GM19467 (cell line): ENCODE measurements around the gene TMEM239.

Experiments
- ATAC-seq: cut with Tn5 transposase; IDR thresholded peaks from one replicate; pipeline ENCODE4 v1.9.1; 2021; ENCODE audit warnings: mild to moderate bottlenecking, moderate library complexity; ENCODE audit not compliant: unreplicated experiment

Gene TMEM239

DNA sequence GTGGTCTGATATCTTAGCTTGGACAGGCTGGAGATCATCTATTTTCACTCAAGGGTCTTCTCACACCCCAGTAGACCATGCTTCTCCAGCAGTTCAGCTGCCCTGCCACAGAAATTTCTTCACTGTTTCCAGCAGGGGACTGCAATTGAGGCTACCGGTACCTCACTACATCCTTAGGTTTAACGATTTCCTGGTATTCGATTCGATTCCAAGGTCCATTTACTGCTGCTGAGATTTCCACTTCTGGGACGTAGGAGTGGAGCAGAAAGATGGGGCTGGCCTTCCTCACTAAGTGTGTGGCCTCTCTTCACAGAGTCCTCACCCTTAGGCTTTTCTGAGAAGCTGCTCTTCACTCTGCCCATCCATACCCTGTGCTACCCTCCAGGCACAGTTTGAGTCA, 30.5 kb downstream of the TMEM239 start:
- ATAC-seq = no peak

DNA sequence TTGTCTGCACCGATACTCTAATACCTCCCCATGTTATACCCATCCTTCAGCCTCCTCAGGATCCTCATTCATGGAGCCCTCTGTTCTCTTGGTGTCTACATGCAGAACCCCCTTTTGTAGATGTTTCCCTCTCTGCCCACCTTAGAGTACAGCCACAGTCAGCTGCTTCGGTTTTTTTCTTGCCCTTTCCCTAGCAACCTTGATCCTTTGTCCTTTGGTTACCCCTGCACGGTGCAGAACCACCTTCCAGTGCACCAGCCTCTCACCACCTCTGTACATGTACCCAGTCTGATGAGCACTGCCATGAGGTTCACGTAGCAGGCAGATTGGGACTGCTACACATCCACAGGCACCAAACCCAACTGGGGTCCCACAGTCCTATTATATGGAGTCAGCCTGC, 31.6 kb downstream of the TMEM239 start:
- ATAC-seq = no peak

DNA sequence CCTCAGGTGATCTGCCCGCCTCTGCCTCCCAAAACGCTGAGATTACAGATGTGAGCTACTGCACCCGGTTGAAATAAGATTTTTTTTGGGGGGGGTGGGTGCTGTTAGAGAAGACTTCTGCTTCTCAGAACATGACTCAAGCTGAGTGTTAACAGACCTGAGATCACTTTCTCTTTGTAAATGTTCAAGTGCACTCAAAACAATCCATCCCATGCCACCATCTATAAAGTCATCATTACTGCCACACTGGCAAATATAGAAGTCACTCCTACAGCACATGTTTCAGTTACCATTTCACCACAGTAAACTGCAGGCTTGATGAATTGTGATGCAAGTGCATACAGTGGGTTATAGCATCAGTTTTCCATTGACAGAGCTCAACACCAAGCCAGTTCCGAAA, 33.4 kb downstream of the TMEM239 start:
- ATAC-seq = no peak

DNA sequence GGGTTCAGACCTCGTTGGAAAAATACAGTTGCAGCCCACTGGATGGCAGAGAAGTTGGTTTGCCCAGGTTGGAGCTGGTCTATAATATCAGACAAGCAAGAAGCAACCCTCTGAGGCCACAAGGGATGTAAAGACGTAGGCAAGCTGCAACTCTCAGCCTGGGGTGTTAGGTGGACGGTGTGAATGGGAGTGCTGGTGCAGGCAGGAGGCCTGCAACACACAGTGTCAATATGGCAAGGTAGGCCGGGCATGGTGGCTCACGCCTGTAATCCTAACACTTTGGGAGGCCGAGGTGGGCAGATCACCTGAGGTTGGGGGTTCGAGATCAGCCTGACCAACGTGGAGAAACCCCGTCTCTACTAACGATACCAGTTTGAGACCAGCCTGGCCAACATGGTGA, 34.9 kb downstream of the TMEM239 start:
- ATAC-seq = no peak

DNA sequence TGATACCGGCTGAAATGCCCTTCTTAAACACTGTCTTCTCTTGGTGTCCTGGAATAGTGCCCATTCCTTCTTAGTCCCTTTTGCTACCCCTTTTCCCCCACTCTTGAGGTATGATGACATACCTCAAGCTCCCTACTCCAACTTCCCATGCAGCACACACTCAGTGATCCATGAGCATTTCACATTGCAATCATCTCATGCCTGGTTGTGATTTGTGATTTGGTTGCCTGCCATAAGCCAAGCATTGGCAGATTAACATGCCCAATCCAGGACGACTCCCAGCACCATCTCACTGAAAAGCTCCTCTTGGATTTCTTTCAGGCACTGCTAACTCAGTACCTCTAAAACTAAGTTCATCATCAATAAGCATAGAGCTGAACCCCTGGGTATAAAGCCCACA, 42.4 kb downstream of the TMEM239 start:
- ATAC-seq = no peak

DNA sequence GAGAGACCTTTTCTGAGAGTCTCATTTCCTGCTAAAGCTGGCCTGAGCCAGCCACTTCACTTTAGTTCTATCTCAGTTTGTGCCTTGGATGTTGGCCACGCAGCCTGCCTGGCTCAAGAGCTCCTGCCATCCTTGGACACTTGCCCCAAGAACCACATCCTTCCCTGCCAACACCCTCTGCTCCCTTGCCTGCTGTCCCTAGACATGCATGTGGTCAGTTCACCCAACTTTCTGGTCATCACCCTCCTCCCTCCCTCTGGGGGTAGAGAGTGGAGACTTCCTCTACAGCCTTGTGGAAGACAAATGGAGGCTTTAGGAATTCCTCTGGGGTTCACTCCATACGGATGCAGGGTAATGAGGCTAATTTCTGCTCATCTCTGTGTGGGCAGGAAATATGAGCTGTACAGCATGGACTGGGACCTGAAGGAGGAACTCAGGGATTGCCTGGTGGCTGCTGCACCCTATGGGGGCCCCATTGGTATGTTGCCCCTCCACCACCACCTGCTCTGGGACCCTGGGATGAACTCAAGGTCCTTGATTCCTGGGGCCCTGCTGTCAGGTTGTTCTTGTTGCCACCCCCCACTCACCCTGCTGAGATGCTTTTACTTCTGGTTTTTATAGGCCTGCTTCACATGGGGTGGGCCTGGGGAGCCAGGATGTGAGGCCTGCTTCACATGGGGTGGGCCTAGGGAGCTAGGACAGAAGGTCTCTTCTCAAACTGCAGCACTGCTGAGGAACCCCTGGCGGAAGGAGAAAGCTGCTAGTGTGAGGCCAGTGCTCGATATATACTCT, 43.4 kb downstream of the TMEM239 start:
- ATAC-seq = no peak

DNA sequence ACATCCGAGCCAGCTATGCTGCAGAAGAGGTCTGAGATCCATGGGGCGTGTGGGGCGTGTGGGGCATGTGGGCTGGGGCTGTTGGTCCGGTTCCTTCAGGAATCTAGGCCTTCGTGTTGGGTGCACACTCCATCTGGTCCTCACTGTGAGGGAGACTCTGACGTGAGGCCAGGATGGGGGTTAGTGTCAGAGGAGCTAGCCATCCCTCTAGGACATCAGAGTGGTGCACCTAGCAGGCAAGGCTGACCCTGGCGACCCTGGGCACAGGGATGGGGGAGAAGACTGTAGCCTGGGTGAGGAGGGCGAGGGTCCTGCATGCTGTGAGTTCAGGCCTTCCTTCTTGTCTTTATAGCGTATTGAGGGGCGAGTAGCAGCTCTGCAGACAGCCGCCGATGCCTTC, 48.5 kb downstream of the TMEM239 start:
- ATAC-seq = no peak

DNA sequence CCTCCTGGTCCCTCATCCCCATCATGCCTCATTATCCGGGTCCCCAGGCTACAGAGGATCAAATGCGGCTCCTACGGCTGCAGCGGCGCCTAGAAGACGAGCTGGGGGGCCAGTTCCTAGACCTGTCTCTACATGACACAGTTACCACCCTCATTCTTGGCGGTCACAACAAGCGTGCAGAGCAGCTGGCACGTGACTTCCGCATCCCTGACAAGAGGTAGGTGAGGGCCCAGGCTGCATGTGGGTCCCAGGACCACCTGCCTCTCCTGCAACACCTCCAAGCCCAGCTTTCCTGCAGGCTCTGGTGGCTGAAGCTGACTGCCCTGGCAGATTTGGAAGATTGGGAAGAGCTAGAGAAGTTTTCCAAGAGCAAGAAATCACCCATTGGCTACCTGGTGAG, 48.9 kb downstream of the TMEM239 start:
- no peak for ATAC-seq

DNA sequence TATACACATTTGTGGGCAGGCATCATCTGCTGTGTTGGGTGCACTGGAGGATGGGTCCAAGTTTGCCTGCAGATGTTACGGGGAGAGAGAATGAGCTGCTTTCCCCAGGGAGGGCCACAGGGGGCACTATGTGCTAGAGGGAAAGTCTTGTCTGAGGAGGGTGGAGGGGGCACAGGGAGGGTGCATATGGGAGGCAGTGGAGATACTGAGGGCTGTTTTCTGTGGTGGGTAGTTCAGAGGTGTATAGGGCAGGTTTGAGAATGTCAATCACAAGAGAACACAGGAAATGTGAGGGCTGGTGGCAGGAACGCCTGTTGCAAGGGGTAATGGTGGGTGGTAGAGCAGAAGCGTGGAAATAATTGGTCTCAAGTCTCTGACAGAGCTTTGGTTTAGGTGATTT, 49.5 kb downstream of the TMEM239 start:
- no peak for ATAC-seq

DNA sequence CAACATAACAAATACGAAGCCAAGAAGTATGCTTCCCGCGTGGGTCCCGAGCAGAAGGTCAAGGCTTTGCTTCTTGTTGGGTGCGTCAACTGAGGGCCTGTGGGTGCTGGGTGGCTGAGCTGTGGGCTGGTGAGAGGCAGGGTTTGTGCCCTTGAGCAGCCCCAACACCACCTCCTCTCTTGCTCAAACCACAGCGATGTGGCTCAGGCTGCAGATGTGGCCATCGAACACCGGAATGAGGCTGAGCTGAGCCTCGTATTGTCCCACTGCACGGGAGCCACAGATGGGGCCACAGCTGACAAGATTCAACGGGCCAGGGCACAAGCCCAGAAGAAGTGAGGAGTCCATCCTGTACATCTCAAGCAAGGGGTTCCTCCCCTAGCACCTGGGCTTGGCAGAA, 50.1 kb downstream of the TMEM239 start:
- no peak for ATAC-seq

DNA sequence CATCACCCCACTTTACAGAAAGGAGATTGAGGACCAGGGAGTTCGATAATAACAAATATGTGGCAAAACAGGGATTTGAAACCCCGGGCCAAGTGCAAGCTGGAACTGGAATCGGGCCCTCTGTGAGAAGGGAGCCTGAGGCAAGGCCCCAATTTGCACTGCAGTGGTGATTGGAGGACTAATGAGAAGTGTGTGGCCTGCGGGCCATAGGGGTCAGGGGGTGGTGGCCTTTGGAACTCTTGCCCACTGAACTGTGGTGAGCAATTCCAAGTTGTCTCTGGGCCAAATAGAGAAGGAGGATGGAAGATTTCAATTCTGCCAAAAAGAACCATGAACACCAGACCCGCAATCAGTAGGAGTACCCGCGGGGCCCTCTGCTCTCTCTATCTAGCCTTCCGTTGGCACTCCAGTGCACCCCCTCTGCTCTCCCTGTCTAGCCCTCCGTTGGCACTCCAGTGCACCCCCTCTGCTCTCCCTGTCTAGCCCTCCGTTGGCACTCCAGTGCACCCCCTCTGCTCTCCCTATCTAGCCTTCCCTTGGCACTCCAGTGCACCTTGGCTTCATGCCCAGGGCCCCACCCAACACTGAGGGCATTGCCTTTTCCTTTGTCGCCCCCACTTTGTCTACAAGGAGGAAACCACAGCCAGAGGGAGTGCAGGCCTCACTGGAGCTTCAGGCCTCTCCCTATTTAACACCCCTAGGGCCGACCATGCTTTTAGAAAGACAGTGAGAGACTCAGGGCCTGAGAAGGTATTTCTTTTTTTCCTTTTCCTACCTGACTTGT, 51.1 kb downstream of the TMEM239 start:
- ATAC-seq = no peak
